Measurements from ENCODE around the gene PRR23E. TPM values are rescaled to one million over a fixed set of nuclear protein-coding genes. Genes with fewer than 3 reads are reported as not detected.

PRR23E gene
- total RNA-seq, 3 donors from 2014 or later = not detected

GRCh38 chr3:127171320-127171719 is 21.6 kb upstream of the PRR23E start:
- intact Hi-C loops (cut with DNase I, micrococcal nuclease) = no loop called here
- no peak overlapping the region for H3K4me3 ChIP-seq
- H3K36me3 ChIP-seq (ENCODE audit: low read depth) = no peaks in the 10 kb centered on the region
- no peaks in the 10 kb centered on the region for H3K4me1 ChIP-seq (ENCODE audit: low read depth)
- TF ChIP-seq CTCF (IDR thresholded peaks at IDR 0.05) = no peak
- no peak for DNase-seq
- ATAC-seq = no peak
- H3K9me3 ChIP-seq = no peaks in the 10 kb centered on the region

GRCh38 chr3:127171721-127172120 is 21.2 kb upstream of the PRR23E start:
- Histone ChIP-seq H3K4me3 (no peak overlapping the region), H3K9me3 (no peaks in the 10 kb centered on the region), H3K4me1 (ENCODE audit: low read depth) (no peaks in the 10 kb centered on the region), H3K36me3 (ENCODE audit: low read depth) (no peaks in the 10 kb centered on the region)
- DNase-seq = no peak
- intact Hi-C loops (cut with DNase I, micrococcal nuclease) = no loop called here
- TF ChIP-seq CTCF (IDR thresholded peaks at IDR 0.05) = no peak
- no peak for ATAC-seq

- Histone ChIP-seq H3K4me1 (ENCODE audit: low read depth) (no peaks in the 10 kb centered on the region), H3K4me3 (no peak overlapping the region), H3K36me3 (ENCODE audit: low read depth) (no peaks in the 10 kb centered on the region), H3K9me3 (no peaks in the 10 kb centered on the region)
- intact Hi-C loops (cut with DNase I, micrococcal nuclease) = no loop called here
- TF ChIP-seq CTCF (IDR thresholded peaks at IDR 0.05) = no peak
- DNase-seq (no peak), ATAC-seq (no peak)
Observed at GRCh38 chr3:127172211-127172610, 20.7 kb upstream of the PRR23E start.

GRCh38 chr3:127172781-127173515 is 20.0 kb upstream of the PRR23E start:
- no peak for DNase-seq
- intact Hi-C loops (cut with DNase I, micrococcal nuclease) = no loop called here
- Histone ChIP-seq H3K4me3 (no peak overlapping the region), H3K36me3 (ENCODE audit: low read depth) (no peaks in the 10 kb centered on the region), H3K9me3 (no peaks in the 10 kb centered on the region), H3K4me1 (ENCODE audit: low read depth) (no peaks in the 10 kb centered on the region)
- ATAC-seq = peak; percentile 36
- no peak for TF ChIP-seq CTCF (IDR thresholded peaks at IDR 0.05)

- Histone ChIP-seq H3K4me3 (no peak overlapping the region), H3K36me3 (ENCODE audit: low read depth) (no peaks in the 10 kb centered on the region), H3K9me3 (no peaks in the 10 kb centered on the region), H3K4me1 (ENCODE audit: low read depth) (no peaks in the 10 kb centered on the region)
- DNase-seq (no peak), ATAC-seq (no peak)
- no peak for TF ChIP-seq CTCF (IDR thresholded peaks at IDR 0.05)
- intact Hi-C loops (cut with DNase I, micrococcal nuclease) = no loop called here
Observed at GRCh38 chr3:127173516-127174166, 19.3 kb upstream of the PRR23E start.
